SH-SY5Y (cell line): Measurements from ENCODE around the gene RNF111.

ENCODE experiments used
- GATA2 ChIP-seq: IDR thresholded peaks from 2 replicates; pipeline ENCODE4 v1.6.1; 2011; ENCODE audit warnings: mild to moderate bottlenecking, low read depth, low read length
- GATA3 ChIP-seq: IDR thresholded peaks from 2 replicates; pipeline ENCODE4 v1.6.1; 2011; ENCODE audit warnings: low read depth, mild to moderate bottlenecking, low read length, moderate library complexity

DNA sequence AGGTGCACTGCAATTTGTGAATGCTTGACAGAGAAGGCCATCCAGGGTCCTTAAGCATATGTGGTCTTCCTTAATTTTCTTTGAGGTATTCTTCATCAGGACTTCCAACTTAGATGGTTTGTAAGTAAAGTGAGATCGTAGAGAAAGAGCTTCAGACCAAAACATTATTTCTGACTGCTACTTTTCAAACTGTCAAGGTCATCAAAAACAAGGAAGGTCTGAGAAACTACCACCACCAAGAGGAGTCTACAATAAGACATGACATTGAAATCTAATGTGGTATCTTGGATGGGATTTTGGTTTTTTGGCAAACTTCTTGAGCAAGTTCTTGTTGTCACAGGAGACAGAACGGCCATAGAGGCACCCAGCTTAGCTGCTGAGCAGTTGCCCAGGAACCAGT is 20.0 kb upstream of the RNF111 start:
- TF ChIP-seq GATA2 (no peak), GATA3 (no peak)
